ENCODE data around the gene ZNF619.

DNA sequence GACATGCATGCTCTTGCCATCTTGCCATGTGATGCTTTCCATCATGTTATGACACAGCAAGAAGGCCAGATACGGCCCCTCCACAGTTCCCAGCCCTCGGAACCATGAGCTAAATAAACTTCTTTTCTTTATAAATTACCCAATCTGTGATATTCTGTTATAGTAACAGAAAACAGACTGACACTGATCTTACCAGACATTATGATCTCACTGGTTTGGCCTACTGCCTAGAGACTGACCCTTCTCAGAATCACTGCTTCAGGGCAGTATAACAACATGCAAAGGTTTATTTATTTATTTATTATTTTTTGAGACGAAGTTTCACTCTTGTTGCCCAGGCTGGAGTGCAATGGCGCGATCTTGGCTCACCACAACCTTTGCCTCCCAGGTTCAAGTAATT is 14.0 kb downstream of the ZNF619 start:
- TF ChIP-seq, protein P1, sequence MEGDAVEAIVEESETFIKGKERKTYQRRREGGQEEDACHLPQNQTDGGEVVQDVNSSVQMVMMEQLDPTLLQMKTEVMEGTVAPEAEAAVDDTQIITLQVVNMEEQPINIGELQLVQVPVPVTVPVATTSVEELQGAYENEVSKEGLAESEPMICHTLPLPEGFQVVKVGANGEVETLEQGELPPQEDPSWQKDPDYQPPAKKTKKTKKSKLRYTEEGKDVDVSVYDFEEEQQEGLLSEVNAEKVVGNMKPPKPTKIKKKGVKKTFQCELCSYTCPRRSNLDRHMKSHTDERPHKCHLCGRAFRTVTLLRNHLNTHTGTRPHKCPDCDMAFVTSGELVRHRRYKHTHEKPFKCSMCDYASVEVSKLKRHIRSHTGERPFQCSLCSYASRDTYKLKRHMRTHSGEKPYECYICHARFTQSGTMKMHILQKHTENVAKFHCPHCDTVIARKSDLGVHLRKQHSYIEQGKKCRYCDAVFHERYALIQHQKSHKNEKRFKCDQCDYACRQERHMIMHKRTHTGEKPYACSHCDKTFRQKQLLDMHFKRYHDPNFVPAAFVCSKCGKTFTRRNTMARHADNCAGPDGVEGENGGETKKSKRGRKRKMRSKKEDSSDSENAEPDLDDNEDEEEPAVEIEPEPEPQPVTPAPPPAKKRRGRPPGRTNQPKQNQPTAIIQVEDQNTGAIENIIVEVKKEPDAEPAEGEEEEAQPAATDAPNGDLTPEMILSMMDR (IDR thresholded peaks at IDR 0.05), result no peak
- TF ChIP-seq POLR2A (IDR thresholded peaks at IDR 0.05), result no peak
